CD4-positive, alpha-beta T cell treated with Interleukin-2 at 100 ng/mL for 4 hours (primary cell): ENCODE measurements around the gene NUP153.
"Not testable (repeated sequence)": the region's sequence is repeated elsewhere in the genome, so short reads cannot be mapped to it uniquely, and the experiment has no call there.

Experiments used
- DNase-seq: peaks from one replicate; pipeline ENCODE4 v3.0.0-alpha.2; 2020; ENCODE audit warnings: low spot score

NUP153 gene

GRCh38 chr6:17714177-17714576 lies 7.5 kb upstream of the NUP153 start:
- DNase-seq = no peak

DNA sequence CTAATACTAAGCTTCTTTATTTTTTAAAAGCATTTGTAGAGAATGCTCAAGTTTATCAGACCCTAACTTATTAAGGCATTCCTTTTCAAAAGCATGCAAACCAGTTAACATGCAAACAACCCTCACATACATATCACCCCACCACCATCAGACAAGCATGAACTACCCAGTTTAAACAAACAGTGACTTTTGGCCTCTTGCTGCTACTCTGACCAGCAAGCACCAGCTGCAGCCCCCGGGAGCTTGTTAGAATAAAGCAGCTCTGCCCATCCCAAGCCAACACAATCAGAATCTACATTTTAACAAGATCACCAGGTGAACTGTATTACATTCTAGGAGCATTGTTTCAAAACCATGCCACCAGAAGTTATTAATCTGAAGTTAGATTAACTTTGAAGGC lies 5.9 kb upstream of the NUP153 start:
- no peak for DNase-seq

DNA sequence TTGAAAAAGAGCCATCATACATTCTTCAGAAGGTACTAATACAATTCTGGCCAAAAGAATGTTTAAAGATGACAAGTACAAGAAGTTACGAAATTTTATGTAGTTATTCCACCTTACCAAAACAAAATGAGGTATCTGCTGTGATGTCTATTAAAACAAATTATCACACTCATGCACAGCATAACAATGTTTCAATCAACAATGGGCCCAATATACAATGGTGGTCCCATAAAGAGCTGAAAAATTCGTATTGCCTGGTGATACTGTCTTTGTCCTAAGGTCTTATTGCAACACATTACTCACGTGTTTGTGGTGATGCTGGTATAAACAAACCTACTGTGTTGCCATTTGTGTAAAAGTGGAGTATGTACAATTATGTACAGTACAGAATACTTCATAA lies 3.6 kb upstream of the NUP153 start:
- no peak for DNase-seq

DNA sequence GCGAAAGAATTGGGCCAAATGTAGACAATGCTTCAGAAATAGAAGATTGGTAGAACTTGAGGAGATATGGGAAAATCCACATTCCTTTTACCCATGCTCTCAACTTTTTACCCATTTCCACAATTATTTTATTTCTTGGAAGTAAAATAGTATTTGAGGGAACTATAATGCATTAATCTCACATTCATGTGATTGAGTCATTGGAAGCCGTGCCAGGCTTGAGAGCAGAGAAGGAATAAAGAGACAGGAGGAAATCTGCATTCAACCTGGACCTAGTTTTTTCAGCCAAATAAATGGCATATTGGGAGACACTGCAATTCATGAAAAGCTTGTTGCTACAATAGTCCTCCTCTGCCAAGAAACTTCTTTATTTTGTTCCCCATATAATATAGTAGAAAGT lies 2.8 kb upstream of the NUP153 start:
- DNase-seq = no peak

DNA sequence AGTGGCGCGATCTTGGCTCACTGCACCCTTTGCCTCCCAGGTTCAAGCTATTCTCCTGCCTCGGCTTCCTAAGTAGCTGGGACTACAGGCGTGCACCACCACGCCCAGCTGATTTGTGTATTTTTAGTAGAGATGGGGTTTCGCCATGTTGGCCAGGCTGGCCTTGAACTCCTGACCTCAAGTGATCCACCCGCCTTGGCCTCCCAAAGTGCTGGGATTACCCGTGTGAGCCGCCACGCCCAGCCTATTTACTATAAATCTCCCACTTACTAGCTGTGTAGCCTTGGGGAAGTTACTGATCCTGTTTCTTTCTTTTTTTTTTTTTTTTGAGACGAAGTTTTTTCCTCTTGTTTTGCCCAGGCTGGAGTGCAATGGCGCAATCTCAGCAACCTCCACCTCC lies 1.3 kb upstream of the NUP153 start:
- DNase-seq = not testable (repeated sequence)

GRCh38 chr6:17707371-17707651 lies 586 bp upstream of the NUP153 start:
- DNase-seq = no peak

- peak; percentile 84 for DNase-seq
Observed at GRCh38 chr6:17705778-17706579, 746 bp downstream of the NUP153 start.

DNA sequence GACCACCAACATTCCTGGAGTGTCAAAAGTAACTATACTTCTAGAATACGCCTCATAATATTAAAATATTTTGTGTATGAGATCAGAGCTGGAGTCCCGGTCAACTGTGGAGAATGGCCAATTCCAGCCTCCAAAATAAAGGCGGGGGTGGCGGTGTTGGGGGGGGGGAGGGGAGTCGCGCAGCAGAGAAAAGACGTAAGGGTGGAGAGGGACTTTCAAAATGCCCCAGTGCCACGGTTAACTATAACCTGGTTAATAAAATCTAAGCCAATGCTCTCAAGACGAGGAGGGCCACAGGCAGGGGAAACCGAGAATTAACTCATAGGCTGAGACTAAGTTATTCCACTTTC lies 1.3 kb downstream of the NUP153 start:
- no peak for DNase-seq

DNA sequence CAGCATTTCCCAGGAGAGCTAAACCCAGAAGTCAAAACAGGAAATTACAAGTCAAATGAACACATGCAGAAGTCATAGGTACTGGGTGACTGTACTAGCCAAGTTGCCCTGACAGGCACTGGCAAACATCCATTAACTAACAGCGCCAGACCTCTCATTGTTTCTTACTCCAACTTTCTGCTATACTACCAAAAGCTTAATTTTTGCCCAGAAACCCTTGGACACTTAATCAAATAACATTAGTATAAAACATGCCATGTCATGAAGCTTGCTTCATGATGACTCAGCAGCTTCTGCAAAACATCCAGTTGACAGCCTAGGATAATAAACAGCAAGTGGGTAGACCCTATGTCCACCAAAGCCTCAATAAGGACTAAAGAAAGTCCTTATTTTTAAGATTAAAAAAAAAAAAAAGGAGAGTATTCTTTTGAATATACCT lies 3.5 kb downstream of the NUP153 start:
- peak; percentile 53 for DNase-seq

GRCh38 chr6:17700421-17701416 lies 6.0 kb downstream of the NUP153 start:
- DNase-seq = no peak

GRCh38 chr6:17691925-17692538 lies 14.7 kb downstream of the NUP153 start:
- no peak for DNase-seq

DNA sequence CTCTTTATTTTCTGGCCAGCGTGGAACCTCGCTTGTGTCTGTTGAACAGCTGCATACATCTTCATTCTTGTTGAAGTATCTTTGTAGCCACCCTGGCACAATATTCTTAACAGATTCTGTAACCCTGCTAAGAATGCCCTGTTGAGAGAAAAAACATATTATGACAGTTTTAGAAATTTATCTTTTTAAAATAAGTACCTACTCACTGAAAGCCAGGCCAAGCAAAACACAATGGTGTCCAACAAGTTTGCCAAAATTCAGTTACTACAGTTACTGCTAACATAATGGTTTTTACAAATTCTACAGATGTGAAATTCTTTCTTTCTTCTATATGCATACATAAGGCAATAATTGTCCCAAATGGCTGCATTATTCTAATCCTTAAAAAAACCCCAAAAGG lies 18.2 kb downstream of the NUP153 start:
- no peak for DNase-seq

DNA sequence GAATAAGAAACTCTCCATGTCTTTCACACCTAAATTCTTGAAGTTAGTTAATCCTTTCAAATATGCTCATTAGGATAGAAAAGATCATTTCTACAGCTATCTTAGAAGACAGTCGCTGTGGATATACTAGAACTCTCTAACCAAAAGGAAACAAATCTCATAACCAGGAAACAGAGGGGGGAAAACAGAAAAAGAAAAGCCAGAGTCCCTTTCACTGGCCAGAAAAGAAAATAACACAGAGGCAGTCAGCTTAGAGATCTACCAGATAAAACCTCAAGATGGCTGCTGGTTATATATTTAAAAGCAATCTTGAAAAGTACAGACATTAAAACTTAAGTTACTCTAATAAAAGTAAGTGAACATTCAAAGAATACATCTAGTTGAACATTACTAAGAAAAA lies 19.6 kb downstream of the NUP153 start:
- no peak for DNase-seq

DNA sequence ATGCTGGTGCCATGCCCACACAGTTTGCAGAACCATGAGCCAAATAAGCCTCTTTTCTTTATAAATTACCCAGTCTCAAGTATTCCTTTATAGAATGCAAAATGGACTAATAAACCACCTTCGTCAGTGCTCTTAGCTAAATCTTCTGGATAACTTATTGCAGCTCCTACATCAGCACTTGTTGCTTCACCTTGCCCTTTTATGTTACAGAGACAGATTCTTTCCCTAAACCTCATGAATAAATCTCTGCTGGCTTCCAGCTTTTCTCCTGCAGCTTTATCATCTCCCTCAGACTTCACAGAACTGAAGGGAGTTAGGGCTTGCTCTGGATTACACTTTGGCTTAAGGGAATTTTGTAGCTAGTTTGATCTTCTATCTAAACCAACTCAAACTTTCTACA lies 22.6 kb downstream of the NUP153 start:
- no peak for DNase-seq

- no peak for DNase-seq
Observed at GRCh38 chr6:17683428-17683827, 23.3 kb downstream of the NUP153 start.

DNA sequence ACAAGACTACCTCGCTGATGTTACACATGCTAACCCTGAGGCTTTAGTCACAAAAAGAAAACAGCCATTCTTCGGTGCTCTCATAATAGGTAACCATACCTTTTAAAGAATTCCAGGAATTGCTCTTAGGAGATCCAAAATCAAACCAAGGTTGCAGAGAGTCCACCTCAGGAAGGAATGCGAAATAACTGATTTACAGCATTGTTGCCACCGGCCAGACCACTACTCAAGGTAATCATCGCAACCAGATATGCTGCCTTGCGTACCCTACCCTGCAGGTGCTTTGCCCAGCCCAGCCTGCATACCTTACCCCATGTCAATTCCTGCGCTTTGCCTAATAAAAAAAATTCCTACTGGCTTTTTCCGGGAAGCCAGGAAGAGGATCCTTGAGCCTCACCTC lies 27.0 kb downstream of the NUP153 start:
- DNase-seq = no peak

GRCh38 chr6:17677602-17678001 lies 29.1 kb downstream of the NUP153 start:
- no peak for DNase-seq

DNA sequence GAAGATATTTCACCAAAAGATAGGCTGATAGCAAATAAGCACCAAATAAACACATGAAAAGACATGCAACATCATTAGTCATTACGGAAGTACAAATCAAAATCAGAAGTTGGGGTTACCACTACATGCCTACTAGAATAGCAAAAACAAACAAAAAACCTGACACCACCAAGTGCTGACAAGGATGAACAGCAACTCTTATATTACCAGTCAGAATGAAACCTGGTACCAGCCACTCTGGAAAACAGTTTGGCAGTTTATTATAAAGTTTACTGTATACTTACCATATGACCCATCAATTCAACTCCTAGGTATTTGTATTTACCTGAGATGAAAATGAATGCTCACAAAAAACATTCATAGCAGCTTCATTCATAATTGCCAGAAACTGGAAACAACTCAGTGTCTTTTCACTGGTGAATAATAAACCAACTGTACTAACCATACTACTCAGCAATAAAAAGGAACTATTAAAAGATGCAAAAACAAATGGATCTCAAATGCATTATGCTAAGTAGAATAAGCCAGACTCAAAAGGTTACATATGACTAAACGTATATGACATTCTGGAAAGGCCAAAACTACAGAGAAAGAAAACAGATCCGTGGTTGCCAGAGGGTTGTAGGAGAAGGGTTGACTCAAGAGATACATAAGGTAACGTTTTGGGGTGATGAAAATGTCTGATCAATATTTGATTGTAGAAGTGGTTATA lies 33.0 kb downstream of the NUP153 start:
- peak; percentile 40 for DNase-seq

DNA sequence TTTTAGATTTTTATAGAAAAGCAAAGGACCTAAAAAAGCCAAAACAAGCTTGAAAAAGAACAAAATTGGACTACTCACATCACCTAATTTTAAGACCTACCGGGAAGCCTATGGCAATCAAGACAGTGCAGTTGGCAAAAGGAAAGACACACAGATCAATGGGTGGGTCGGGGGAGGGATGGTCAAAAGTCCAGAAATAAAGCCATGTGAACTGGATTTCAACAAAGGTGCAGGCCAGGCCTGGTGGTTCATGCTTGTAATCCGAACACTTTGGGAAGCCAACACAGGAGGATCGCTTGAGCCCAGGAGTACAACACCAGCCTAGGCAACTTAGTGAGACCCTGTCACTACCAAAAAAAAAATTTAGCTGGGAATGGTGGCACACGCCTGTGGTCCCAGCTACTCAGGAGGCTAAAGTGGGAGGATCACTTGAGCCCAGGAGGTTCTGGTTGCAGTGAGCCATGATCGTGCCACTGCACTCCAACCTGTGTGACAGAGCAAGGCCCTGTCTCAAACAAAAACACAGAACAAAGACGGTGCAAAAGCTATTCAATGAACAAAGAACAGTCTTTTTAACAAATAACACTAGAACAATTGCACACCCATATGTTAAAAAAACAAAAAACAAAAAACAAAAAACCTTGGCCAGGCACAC lies 34.5 kb downstream of the NUP153 start:
- no peak for DNase-seq

- DNase-seq = no peak
Observed at GRCh38 chr6:17666646-17667045, 40.1 kb downstream of the NUP153 start.

GRCh38 chr6:17665132-17665531 lies 41.6 kb downstream of the NUP153 start:
- DNase-seq = peak; percentile 47

- no peak for DNase-seq
Observed at GRCh38 chr6:17663226-17663625, 43.5 kb downstream of the NUP153 start.
